ENCODE data around the gene MEP1B.

MEP1B gene

DNA sequence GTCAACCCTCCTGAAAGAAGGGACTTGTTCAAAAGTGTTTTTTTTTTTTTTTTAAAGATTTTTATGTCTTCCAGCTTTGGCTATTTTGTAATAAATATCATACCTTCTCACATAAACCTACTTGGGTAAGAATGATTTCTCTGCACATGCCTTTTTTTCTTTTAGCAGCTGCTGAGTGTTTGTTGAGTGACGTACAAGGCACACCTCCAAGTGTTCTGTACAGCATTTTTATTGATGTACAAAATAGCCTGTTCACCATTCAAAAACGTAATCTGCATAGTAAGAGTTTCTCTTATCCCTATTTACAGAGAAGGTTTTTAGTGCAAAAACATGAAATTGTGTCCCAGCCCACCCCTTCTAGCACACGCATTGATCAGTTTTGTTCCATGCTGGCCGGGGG is 77.6 kb downstream of the MEP1B start:
- no peak for DNase-seq (ENCODE audit: low read depth in 2 of 2)
